Bronchial epithelial cell (primary cell): ENCODE data around the gene FOLR3. TPM values are rescaled to one million over a fixed set of nuclear protein-coding genes. Genes with fewer than 3 reads are reported as not detected.
"Not testable (repeated sequence)": the region's sequence is repeated elsewhere in the genome, so short reads cannot be mapped to it uniquely, and the experiment has no call there.

ENCODE experiments used
- DNase-seq: peaks from one replicate; pipeline ENCODE4 v3.0.0-alpha.2; 2010; ENCODE audit warnings: low read depth
- FAIRE-seq: peaks from 2 replicates; lab custom pipeline; 2011; peaks lifted over from hg19 to GRCh38; lab: Jason Lieb, UNC
- H3K27me3 ChIP-seq: 2 replicates; pipeline ENCODE4 v1.5.1; 2011; ENCODE audit warnings: low read length; ENCODE audit not compliant: control insufficient read depth, insufficient read depth
- H3K36me3 ChIP-seq: 2 replicates; pipeline ENCODE4 v1.5.1; 2011; ENCODE audit warnings: low read length; ENCODE audit not compliant: control insufficient read depth, insufficient read depth
- H3K4me3 ChIP-seq: 2 replicates; pipeline ENCODE4 v1.5.1; 2011; ENCODE audit warnings: mild to moderate bottlenecking, low read depth, low read length, control low read depth
- CTCF ChIP-seq: IDR thresholded peaks from 2 replicates; pipeline ENCODE4 v1.5.1; 2011; ENCODE audit warnings: mild to moderate bottlenecking, moderate library complexity, low read length, control low read depth, inconsistent platforms; ENCODE audit not compliant: insufficient read depth, severe bottlenecking
- total RNA-seq: library from RNA; depleted of rRNA; stranded (reverse); fragments of >200 nt; gene quantifications from 2 replicates; pipeline ENCODE4 v1.2.1, GENCODE V29; 2014

FOLR3 gene
- total RNA-seq, 1 donor from 2014 or later, result 11.3 TPM

- DNase-seq, result no peak
- Histone ChIP-seq H3K27me3 (no peaks in the 10 kb centered on the region), H3K36me3 (no peaks in the 10 kb centered on the region), H3K4me3 (no peak overlapping the region)
- FAIRE-seq, result no peak
- no peak for TF ChIP-seq CTCF
Measured at GRCh38 chr11:72160319-72160718, 24.8 kb downstream of the FOLR3 start.

- Histone ChIP-seq H3K36me3 (no peaks in the 10 kb centered on the region), H3K4me3 (no peak overlapping the region), H3K27me3 (no peaks in the 10 kb centered on the region)
- no peak for TF ChIP-seq CTCF
- FAIRE-seq, result no peak
- no peak for DNase-seq
Measured at GRCh38 chr11:72162891-72163492, 27.5 kb downstream of the FOLR3 start.

- not testable (repeated sequence) for FAIRE-seq, H3K27me3 ChIP-seq, DNase-seq, H3K4me3 ChIP-seq, H3K36me3 ChIP-seq
Measured at GRCh38 chr11:72164187-72164586, 28.7 kb downstream of the FOLR3 start.

DNA sequence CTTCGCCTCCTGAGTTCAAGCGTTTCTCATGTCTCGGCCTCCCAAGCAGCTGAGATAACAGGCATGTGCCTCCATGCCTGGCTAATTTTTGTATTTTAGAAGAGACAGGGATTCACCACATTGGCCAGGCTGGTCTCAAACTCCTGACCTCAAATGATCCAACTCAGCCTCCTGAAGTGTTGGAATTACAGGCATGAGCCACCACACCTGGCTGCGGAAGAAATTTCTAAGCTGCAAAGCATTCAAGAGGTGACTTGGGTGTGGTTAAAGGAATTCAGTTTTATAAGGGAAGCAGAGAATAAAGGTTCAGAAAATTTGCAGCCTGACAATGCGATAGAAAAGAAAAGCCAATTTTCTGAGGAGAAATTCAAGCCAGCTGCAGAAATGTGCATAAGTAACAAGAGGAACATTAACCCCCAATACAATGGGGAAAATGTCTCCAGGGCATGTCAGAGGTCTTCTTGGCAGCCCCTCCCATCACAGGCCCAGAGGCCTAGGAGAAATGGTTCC lies 33.6 kb downstream of the FOLR3 start:
- not testable (repeated sequence) for FAIRE-seq, DNase-seq

GRCh38 chr11:72169754-72170153 lies 34.2 kb downstream of the FOLR3 start:
- H3K36me3 ChIP-seq, FAIRE-seq, H3K4me3 ChIP-seq, H3K27me3 ChIP-seq, DNase-seq: not testable (repeated sequence)

More for the DNA sequence above, 33.6 kb downstream of the FOLR3 start:
- not testable (repeated sequence) for H3K4me3 ChIP-seq, H3K36me3 ChIP-seq, H3K27me3 ChIP-seq

DNA sequence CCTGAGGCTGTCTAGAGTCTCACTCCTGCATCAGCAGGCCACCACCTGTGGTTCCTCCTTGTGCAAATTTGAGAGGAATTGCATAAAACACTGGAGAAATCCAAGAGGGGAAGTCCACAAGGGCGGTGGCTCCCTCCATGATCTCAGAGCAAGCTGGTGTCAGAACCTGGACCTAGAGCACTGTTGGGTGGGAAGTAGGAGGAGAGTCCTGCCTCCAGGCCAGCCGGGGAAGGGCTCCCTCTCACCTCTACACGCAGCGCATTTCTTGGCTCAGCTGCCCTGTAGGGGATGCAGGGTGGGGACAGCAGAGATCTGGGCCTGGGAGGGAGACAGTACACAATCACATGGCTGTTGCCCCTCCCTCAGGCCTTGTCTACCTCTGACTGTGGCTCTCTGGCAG lies 36.5 kb downstream of the FOLR3 start:
- H3K36me3 ChIP-seq, H3K27me3 ChIP-seq, DNase-seq, H3K4me3 ChIP-seq: not testable (repeated sequence)
- FAIRE-seq, result peak; percentile 97

GRCh38 chr11:72173291-72173690 lies 37.8 kb downstream of the FOLR3 start:
- no peak for FAIRE-seq
- no peak for DNase-seq
- Histone ChIP-seq H3K27me3 (no peaks in the 10 kb centered on the region), H3K4me3 (no peak overlapping the region), H3K36me3 (no peaks in the 10 kb centered on the region)
- TF ChIP-seq CTCF, result no peak
